GM12878 (cell line): ENCODE data around the gene KCNAB2. TPM values are rescaled to one million over a fixed set of nuclear protein-coding genes. Genes with fewer than 3 reads are reported as not detected.

ENCODE experiments used
- ATAC-seq: fragments of 200-7000 bp; cut with Tn5 transposase; 3 replicates; pipeline ENCODE4 v1.9.1; 2020; ENCODE audit warnings: mild to moderate bottlenecking, moderate library complexity
- BruUV-seq: library from RNA; stranded (reverse); fragments of 400-500 nt; replicated peaks from 2 replicates; lab custom pipeline; 2021; lab: Mats Ljungman, UMichigan
- CTCF ChIA-PET: fragments of 300-600 bp; sonication (Branson Sonifier 250); formaldehyde crosslinking; extraction: SDS; loops from one replicate; lab custom pipeline; 2021; ENCODE audit warnings: inconsistent platforms; lab: Yijun Ruan, JAX
- POLR2A ChIA-PET: fragments of 350-600 bp; formaldehyde crosslinking; extraction: SDS; loops from one replicate; lab custom pipeline; 2021; ENCODE audit warnings: inconsistent platforms; lab: Charles Lee
- RAD21 ChIA-PET: fragments of 300-600 bp; sonication (Branson Sonifier 250); formaldehyde crosslinking; loops from one replicate; lab custom pipeline; 2023; ENCODE audit warnings: antibody characterized with exemption; ENCODE audit not compliant: unreplicated experiment; lab: Charles Lee
- SMC1A ChIA-PET: fragments of 300-600 bp; sonication (Branson Sonifier 250); formaldehyde crosslinking; loops from one replicate; lab custom pipeline; 2023; ENCODE audit not compliant: unreplicated experiment, uncharacterized antibody; lab: Charles Lee
- DNase-seq: peaks from one replicate; pipeline ENCODE4 v3.0.0-alpha.2; 2011; ENCODE audit warnings: low read depth, low spot score
- FAIRE-seq: peaks from 3 replicates; lab custom pipeline; 2011; peaks lifted over from hg19 to GRCh38; lab: Jason Lieb, UNC
- H2AFZ ChIP-seq: 2 replicates; pipeline ENCODE4 v1.6.0; 2011; ENCODE audit warnings: low read depth, low read length, control low read depth; ENCODE audit not compliant: control insufficient read depth
- H3K27ac ChIP-seq: 2 replicates; pipeline ENCODE4 v1.5.1; 2011; ENCODE audit warnings: control low read depth; ENCODE audit not compliant: control insufficient read depth, insufficient read depth
- H3K27me3 ChIP-seq, 2 experiments: replicated peaks in 1 of 2; 2 replicates each; pipeline versions ENCODE4 v1.6.0 to v1.6.1; 2011; ENCODE audit warnings: low read length in 1 of 2; ENCODE audit not compliant: control insufficient read depth in 2 of 2, insufficient read depth in 2 of 2
- H3K36me3 ChIP-seq, 2 experiments: 2 replicates each; pipeline ENCODE4 v1.5.1; 2011; ENCODE audit warnings: low read length in 1 of 2; ENCODE audit not compliant: control insufficient read depth in 2 of 2, insufficient read depth in 2 of 2
- H3K4me1 ChIP-seq: 2 replicates; pipeline ENCODE4 v1.6.1; 2011; ENCODE audit warnings: mild to moderate bottlenecking, low read length, moderate library complexity, mixed read lengths; ENCODE audit not compliant: control insufficient read depth, insufficient read depth
- H3K4me2 ChIP-seq: 2 replicates; pipeline ENCODE4 v1.6.0; 2011; ENCODE audit warnings: control low read depth; ENCODE audit not compliant: control insufficient read depth, insufficient read depth
- H3K4me3 ChIP-seq: fragments of 200-600 bp; sonication (generic); 2 replicates; pipeline ENCODE4 v1.5.1; 2016
- H3K79me2 ChIP-seq: 2 replicates; pipeline ENCODE4 v1.6.0; 2011; ENCODE audit warnings: low read length; ENCODE audit not compliant: control insufficient read depth, insufficient read depth
- H3K9ac ChIP-seq: 2 replicates; pipeline ENCODE4 v1.8.0; 2011; ENCODE audit warnings: low read length, control low read depth, mixed read lengths; ENCODE audit not compliant: control insufficient read depth, insufficient read depth
- H3K9me3 ChIP-seq: replicated peaks from 3 replicates; pipeline ENCODE4 v1.5.1; 2011; ENCODE audit warnings: mild to moderate bottlenecking, low read length; ENCODE audit not compliant: control insufficient read depth, insufficient read depth
- H4K20me1 ChIP-seq: 2 replicates; pipeline ENCODE4 v1.6.0; 2011; ENCODE audit not compliant: control insufficient read depth, insufficient read depth
- ASH2L ChIP-seq: fragments of 300-600, 200-600 bp; sonication (generic); IDR thresholded peaks from 2 replicates; pipeline ENCODE4 v1.6.1; 2017; ENCODE audit warnings: low read depth, mild to moderate bottlenecking, borderline replicate concordance
- ETV6 ChIP-seq, 2 experiments: fragments of 450-650 bp in 1 of 2; IDR thresholded peaks in 1 of 2; conservative IDR thresholded peaks in 1 of 2; 2 replicates each; pipeline ENCODE4 v1.6.1; 2014; ENCODE audit warnings: antibody characterized with exemption in 1 of 2, borderline replicate concordance in 1 of 2, low read depth in 1 of 2, mild to moderate bottlenecking in 1 of 2, moderate library complexity in 1 of 2
- IKZF2 ChIP-seq, 2 experiments: fragments of 450-650 bp; IDR thresholded peaks; 2 replicates each; pipeline ENCODE4 v1.6.1; 2017; ENCODE audit warnings: mild to moderate bottlenecking in 2 of 2, moderate library complexity in 2 of 2
- IRF4 ChIP-seq: IDR thresholded peaks from 2 replicates; pipeline ENCODE4 v1.6.1; 2011; ENCODE audit warnings: low read depth, low read length
- KDM1A ChIP-seq: fragments of 200-600 bp; sonication (generic); IDR thresholded peaks from 2 replicates; pipeline ENCODE4 v1.6.1; 2016; ENCODE audit warnings: borderline replicate concordance
- MEF2B ChIP-seq: fragments of 450-650 bp; IDR thresholded peaks from 2 replicates; pipeline ENCODE4 v1.6.1; 2018; ENCODE audit warnings: mild to moderate bottlenecking, moderate library complexity; ENCODE audit not compliant: partially characterized antibody, poor library complexity, severe bottlenecking
- MYC ChIP-seq: IDR thresholded peaks from 2 replicates; pipeline ENCODE4 v1.6.1; 2011; ENCODE audit warnings: mild to moderate bottlenecking, low read length, moderate library complexity, inconsistent platforms; ENCODE audit not compliant: insufficient read depth, insufficient replicate concordance, insufficient read length, severe bottlenecking
- NBN ChIP-seq: fragments of 450-650 bp; IDR thresholded peaks from 2 replicates; pipeline ENCODE4 v1.6.1; 2016
- NFIC ChIP-seq: IDR thresholded peaks from 2 replicates; pipeline ENCODE4 v1.6.1; 2012; ENCODE audit warnings: low read depth, mild to moderate bottlenecking, inconsistent platforms, low read length, moderate library complexity
- NFYA ChIP-seq: IDR thresholded peaks from 2 replicates; pipeline ENCODE4 v1.6.1; 2011; ENCODE audit warnings: low read depth, mild to moderate bottlenecking, low read length, improper control_type of control experiment, borderline replicate concordance
- NR2C1 ChIP-seq: fragments of 450-650 bp; IDR thresholded peaks from 2 replicates; pipeline ENCODE4 v1.6.1; 2017; ENCODE audit warnings: antibody characterized with exemption, mild to moderate bottlenecking, moderate library complexity
- NR2C2 ChIP-seq: IDR thresholded peaks from 2 replicates; pipeline ENCODE4 v1.6.1; 2011; ENCODE audit warnings: borderline replicate concordance, low read depth; ENCODE audit not compliant: control insufficient read depth, insufficient read length
- PML ChIP-seq: IDR thresholded peaks from 2 replicates; pipeline ENCODE4 v1.6.1; 2012; ENCODE audit warnings: low read length, inconsistent platforms
- TARDBP ChIP-seq: IDR thresholded peaks from 2 replicates; pipeline ENCODE4 v1.6.1; 2016; ENCODE audit warnings: borderline replicate concordance
- WGBS: methylation state at CpG from one replicate; pipeline ENCODE4 v1.1.6; 2016; ENCODE audit warnings: low lambda C conversion rate; ENCODE audit not compliant: insufficient replicate concordance, insufficient coverage; ENCODE audit errors: missing lambda C conversion rate; 5-methylcytosine and 5-hydroxymethylcytosine counted together
- in situ Hi-C: fragments of 300-500 bp; cut with MboI; formaldehyde crosslinking; loops from 9 replicates; pipeline ENCODE4 v1.14.3; 2018; ENCODE audit warnings: mixed read lengths
- intact Hi-C: fragments of 100-400 bp; cut with micrococcal nuclease; formaldehyde crosslinking; loops from one replicate; pipeline ENCODE4 v1.14.2; 2022; ENCODE audit not compliant: unreplicated experiment
- polyA plus RNA-seq, 11 experiments: library from polyadenylated mRNA; depleted of rRNA in 4 of 11; unstranded in 6 of 11; stranded (reverse) in 5 of 11; fragments of >200 nt; fragmentation: Nextera tagmentation in 4 of 11; fragmentation: Illumina TruSeq in 1 of 11; extraction: Ambion mirVana in 4 of 11; extraction: Trizol in 1 of 11; gene quantifications; 1 replicate in 1 of 11; 2 replicates in 10 of 11; pipeline versions ENCODE4 v1.2.1 to v1.2.3, GENCODE V29; 2011 to 2016; ENCODE audit warnings: inconsistent platforms in 2 of 11, missing spikeins in 2 of 11, low read depth in 1 of 11
- total RNA-seq, 4 experiments: library from RNA; depleted of rRNA in 3 of 4; stranded (reverse); fragments of >200 nt in 3 of 4; fragmentation: Illumina TruSeq in 1 of 4; extraction: Trizol in 1 of 4; gene quantifications; 2 replicates each; pipeline versions ENCODE4 v1.2.1 to v1.2.3, GENCODE V29; 2013 to 2021
- TF ChIP-seq, protein P1 (sequence below): IDR thresholded peaks from 2 replicates; pipeline ENCODE4 v1.6.1; 2012; ENCODE audit warnings: mild to moderate bottlenecking, low read depth, low read length
- TF ChIP-seq, protein P2 (sequence below): fragments of 450-650 bp; IDR thresholded peaks from 2 replicates; pipeline ENCODE4 v1.6.1; 2017; ENCODE audit warnings: mild to moderate bottlenecking
- TF ChIP-seq, protein P3 (sequence below): fragments of 450-650 bp; IDR thresholded peaks from 2 replicates; pipeline ENCODE4 v1.6.1; 2017; ENCODE audit warnings: mild to moderate bottlenecking, low read depth, inconsistent platforms; ENCODE audit not compliant: poor library complexity, severe bottlenecking

The KCNAB2 gene
- total and polyA plus RNA-seq, 10 of the 15 experiments (the other 5 are each of a cell fraction or from before 2014, with no cell fraction given): 2.9 to 123 (median 62.4) TPM

DNA sequence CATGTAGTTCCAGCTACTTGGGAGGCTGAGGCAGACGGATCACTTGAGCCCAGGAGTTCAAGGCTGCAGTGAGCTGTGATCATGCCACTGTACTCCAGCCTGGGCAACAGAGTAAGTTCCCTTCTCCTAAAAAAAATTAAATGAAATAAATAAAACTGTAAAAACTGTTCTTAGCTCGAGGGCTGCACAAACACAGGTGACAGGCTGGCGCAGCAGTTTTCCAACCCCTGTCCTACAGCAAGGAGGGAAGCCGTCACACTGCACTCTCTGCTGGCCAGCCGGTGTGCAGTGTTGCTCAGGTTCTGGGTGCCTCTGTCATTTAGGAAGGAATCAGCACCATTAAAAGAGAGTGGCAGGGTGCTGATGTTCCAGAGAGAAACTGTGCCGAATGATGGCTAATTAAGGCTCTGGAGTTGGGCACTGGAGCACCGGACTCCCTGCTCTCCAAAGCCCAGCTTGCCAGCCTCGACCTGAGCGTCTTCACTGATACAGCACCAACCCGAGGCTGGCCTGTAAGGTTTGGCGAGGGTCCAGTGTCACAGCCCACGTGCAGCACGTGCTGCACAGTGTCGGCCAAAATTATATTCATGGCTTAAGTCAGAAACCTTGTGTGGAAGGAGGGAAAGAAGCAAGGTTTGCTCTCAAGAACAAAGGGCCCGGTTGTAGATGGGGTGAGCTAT is 26.4 kb upstream of the KCNAB2 start:
- peaks cover 4% of the 10 kb centered on the region for H3K4me1 ChIP-seq
- ChIA-PET POLR2A (no interaction called here), RAD21 (no interaction called here), SMC1A (no interaction called here), CTCF (no interaction called here)
- no peak overlapping the region for H3K4me3 ChIP-seq
- no peaks in the 10 kb centered on the region for H3K27me3 ChIP-seq
- H3K36me3 ChIP-seq: no peaks in the 10 kb centered on the region
- intact Hi-C loops (no loop called here), in situ Hi-C loops (no loop called here)
- no peaks in the 10 kb centered on the region for H3K9me3 ChIP-seq
- no peaks in the 10 kb centered on the region for H3K79me2 ChIP-seq
- no peak overlapping the region for H2AFZ ChIP-seq
- H3K27ac ChIP-seq: no peak overlapping the region
- FAIRE-seq: no peak
- no peak for ATAC-seq
- 94% methylated on average over 15 of the region's 15 CpGs for WGBS
- H3K9ac ChIP-seq: no peak overlapping the region
- H3K4me2 ChIP-seq: no peak overlapping the region
- BruUV-seq: no TSS peak
- no peaks in the 10 kb centered on the region for H4K20me1 ChIP-seq
- no peak for DNase-seq
- TF ChIP-seq ASH2L (no peak), TARDBP (no peak), NFIC (no peak), NR2C2 (no peak), MEF2B (no peak), IRF4 (no peak), NBN (no peak), NFYA (no peak), PML (no peak), NR2C1 (no peak), KDM1A (no peak), MYC (no peak), IKZF2 (IDR thresholded peaks at IDR 0.05) (no peak), ETV6 (conservative IDR thresholded peaks at IDR 0.05 in 1 of 2, IDR thresholded peaks at IDR 0.05 in 1 of 2; ENCODE audit: borderline replicate concordance in 1 of 2, low read depth in 1 of 2) (no peak)
- TF ChIP-seq, protein P1, sequence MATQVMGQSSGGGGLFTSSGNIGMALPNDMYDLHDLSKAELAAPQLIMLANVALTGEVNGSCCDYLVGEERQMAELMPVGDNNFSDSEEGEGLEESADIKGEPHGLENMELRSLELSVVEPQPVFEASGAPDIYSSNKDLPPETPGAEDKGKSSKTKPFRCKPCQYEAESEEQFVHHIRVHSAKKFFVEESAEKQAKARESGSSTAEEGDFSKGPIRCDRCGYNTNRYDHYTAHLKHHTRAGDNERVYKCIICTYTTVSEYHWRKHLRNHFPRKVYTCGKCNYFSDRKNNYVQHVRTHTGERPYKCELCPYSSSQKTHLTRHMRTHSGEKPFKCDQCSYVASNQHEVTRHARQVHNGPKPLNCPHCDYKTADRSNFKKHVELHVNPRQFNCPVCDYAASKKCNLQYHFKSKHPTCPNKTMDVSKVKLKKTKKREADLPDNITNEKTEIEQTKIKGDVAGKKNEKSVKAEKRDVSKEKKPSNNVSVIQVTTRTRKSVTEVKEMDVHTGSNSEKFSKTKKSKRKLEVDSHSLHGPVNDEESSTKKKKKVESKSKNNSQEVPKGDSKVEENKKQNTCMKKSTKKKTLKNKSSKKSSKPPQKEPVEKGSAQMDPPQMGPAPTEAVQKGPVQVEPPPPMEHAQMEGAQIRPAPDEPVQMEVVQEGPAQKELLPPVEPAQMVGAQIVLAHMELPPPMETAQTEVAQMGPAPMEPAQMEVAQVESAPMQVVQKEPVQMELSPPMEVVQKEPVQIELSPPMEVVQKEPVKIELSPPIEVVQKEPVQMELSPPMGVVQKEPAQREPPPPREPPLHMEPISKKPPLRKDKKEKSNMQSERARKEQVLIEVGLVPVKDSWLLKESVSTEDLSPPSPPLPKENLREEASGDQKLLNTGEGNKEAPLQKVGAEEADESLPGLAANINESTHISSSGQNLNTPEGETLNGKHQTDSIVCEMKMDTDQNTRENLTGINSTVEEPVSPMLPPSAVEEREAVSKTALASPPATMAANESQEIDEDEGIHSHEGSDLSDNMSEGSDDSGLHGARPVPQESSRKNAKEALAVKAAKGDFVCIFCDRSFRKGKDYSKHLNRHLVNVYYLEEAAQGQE: no peak
- TF ChIP-seq, protein P2, sequence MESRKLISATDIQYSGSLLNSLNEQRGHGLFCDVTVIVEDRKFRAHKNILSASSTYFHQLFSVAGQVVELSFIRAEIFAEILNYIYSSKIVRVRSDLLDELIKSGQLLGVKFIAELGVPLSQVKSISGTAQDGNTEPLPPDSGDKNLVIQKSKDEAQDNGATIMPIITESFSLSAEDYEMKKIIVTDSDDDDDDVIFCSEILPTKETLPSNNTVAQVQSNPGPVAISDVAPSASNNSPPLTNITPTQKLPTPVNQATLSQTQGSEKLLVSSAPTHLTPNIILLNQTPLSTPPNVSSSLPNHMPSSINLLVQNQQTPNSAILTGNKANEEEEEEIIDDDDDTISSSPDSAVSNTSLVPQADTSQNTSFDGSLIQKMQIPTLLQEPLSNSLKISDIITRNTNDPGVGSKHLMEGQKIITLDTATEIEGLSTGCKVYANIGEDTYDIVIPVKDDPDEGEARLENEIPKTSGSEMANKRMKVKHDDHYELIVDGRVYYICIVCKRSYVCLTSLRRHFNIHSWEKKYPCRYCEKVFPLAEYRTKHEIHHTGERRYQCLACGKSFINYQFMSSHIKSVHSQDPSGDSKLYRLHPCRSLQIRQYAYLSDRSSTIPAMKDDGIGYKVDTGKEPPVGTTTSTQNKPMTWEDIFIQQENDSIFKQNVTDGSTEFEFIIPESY: no peak
- TF ChIP-seq, protein P3, sequence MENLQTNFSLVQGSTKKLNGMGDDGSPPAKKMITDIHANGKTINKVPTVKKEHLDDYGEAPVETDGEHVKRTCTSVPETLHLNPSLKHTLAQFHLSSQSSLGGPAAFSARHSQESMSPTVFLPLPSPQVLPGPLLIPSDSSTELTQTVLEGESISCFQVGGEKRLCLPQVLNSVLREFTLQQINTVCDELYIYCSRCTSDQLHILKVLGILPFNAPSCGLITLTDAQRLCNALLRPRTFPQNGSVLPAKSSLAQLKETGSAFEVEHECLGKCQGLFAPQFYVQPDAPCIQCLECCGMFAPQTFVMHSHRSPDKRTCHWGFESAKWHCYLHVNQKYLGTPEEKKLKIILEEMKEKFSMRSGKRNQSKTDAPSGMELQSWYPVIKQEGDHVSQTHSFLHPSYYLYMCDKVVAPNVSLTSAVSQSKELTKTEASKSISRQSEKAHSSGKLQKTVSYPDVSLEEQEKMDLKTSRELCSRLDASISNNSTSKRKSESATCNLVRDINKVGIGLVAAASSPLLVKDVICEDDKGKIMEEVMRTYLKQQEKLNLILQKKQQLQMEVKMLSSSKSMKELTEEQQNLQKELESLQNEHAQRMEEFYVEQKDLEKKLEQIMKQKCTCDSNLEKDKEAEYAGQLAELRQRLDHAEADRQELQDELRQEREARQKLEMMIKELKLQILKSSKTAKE: no peak
